NCI-H748 (cell line): Measurements from ENCODE around the gene BRSK2.

ENCODE experiments used
- DNase-seq: peaks from one replicate; lab custom pipeline; 2025; ENCODE audit not compliant: unreplicated experiment; lab: John Stamatoyannopoulos, UW

BRSK2 gene

GRCh38 chr11:1375161-1375954 lies 14.4 kb upstream of the BRSK2 start:
- DNase-seq: no peak

GRCh38 chr11:1375955-1376258 lies 13.8 kb upstream of the BRSK2 start:
- no peak for DNase-seq

DNA sequence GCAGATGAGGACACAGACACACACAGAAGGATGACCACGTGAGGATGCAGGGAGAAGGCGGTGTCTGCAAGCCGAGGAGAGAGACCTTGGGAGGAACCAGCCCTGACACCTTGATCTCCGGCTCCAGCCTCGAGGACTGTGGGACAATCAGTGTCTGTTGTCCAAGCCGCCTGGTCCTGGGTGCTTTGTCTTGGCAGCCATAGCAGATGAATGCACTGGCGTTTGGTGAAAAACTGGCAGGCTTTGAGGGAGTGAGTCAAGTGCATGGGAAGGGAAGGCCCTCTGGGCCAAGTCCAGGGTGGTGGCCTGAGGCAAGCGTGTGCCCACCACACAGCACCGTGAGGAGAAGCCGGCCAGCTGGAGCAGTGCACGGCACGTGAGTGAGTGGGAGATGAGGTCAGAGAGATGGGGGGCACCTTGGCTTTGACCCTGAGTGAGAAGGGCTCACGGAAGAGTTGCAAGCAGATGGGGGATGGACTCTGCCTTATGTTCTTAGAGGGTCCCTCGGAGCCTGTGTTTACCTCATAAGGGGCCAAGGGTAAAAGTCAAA lies 12.4 kb upstream of the BRSK2 start:
- no peak for DNase-seq

- no peak for DNase-seq
These were observed 7.8 kb upstream of the BRSK2 start for GRCh38 chr11:1381793-1382425.

- no peak for DNase-seq
These were observed 7.3 kb upstream of the BRSK2 start for GRCh38 chr11:1382429-1382828.

DNA sequence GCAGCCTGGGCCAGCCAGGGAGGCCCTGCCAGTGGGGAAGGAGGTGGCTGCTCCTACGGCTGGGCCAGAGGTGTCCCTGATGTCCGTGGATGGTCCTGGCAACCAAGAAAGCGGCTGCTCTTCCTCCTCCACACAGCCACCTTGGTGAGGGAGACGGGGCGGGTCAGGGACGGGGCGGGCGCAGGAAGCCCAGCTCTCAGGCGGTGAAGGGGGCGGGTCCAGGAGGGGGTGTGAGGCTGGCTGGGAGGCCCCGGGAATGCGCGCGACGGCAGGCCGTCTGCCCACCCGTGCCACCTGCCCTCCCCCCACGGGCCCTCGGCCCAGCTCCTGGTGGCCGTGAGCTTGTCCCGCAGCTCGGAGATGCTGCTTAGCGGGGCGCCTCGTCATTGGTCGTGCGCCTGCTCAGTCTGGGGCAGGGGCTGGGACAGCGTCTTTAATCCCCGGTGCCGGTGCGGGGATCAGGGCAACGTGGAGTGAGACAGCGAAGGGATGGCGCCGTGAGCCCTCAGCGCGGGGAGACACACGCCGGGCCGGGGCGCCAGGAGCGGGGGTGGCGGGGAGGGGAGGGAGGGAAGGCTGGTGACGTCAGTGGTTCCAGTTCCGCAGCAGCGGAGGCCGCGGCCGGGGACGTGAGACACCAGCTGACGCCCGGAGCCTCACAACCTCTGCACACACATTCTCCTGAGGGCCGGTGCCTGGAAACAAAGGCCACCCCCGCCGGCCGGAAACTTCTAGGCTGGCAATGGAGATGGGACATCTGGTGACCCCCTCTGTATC lies 6.7 kb upstream of the BRSK2 start:
- DNase-seq: peak; percentile 85

DNA sequence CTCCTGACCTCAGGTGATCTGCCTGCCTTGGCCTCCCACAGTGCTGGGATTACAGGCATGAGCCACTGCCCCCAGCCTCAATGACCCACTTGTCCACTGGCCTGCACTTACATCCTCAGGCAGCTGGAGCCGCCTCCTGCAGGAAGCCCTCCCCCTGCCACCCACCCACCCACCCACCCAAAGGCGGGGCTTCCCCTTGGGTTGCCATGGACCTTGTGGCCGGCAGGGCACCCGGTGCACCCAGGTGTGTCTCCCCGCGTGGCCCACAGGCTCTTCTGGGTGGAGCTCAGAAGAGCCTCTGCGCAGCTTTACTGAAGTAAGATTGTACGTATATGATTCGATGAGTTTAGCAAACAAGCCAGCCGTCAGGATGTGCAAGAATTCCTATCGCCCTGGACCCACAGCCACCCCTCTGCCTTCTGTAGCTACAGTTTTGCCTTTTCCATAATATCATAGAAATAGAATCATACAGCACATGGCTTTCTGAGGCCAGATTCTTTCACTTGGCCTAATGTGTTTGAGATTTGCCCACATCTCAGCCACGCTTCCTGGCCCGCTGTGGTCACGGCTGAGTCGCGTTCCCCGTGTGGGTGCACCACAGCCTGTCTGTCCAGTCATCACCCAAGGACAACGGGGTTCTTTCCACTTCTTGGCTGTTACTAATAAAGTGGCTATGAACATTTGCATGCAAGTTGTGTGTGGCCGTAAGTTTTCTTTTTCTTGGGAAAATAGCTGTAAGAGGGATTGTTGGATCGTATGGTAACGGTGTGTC lies 5.3 kb upstream of the BRSK2 start:
- DNase-seq: no peak

DNA sequence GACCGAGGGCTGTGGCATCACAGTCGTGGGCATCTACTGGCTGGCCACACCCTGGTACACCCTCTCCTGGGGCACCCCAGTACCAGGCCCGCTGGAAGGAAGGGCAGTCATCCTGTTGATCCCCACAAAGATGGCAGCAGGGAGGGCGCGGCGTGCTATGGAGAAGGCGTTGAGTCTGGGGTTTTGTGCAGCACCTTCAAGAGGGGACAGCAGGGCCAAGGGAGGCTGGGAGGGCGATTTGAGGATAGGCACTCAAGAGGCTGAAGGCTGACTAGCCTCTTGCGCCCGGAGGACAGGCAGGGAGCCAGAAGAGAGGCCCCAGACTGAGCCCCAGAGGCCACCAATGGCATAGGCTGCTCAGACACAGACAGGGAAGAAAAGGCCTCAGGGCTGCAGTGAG lies 2.2 kb upstream of the BRSK2 start:
- DNase-seq: no peak

DNA sequence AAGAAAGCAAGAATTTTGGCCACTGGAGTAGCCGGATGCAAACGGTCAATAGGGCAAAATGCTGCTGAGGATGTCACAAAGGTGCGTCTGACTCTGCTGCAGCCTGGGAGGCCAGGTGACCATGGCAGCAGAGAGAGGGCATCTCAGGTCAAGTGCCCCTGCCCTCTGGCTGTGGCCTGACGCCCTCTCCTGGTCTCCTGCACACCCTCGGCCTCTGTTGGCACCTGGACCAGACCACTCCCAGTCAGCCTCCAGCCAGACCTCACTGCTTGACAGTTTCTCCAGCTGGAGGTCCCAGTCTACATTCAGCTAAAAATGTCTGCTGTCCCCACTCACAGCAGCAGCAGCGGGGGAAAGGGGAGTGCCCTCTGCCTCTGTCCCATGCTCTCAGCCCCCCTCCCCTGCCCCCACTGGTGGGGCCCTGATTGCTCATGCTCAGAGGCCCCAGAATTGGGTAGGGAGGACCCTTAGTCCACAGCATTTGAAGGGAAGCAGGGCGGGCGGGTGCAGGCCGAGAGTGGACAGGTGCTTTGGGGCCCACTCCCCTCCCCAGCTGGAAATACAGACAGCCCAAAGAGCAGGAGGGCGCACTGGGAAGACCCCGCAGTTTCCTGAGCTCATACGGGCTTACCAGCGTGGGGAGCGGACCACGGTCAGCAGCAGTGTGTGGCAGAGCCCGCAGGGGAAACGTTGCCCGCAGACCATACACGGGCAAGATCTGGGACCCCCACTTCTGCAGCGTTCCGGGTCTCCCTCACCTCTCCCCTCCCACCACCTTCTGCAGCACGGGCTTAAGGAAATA lies 1.6 kb upstream of the BRSK2 start:
- peak; percentile 35 for DNase-seq

GRCh38 chr11:1388763-1389102 lies 1.0 kb upstream of the BRSK2 start:
- peak; percentile 49 for DNase-seq

DNA sequence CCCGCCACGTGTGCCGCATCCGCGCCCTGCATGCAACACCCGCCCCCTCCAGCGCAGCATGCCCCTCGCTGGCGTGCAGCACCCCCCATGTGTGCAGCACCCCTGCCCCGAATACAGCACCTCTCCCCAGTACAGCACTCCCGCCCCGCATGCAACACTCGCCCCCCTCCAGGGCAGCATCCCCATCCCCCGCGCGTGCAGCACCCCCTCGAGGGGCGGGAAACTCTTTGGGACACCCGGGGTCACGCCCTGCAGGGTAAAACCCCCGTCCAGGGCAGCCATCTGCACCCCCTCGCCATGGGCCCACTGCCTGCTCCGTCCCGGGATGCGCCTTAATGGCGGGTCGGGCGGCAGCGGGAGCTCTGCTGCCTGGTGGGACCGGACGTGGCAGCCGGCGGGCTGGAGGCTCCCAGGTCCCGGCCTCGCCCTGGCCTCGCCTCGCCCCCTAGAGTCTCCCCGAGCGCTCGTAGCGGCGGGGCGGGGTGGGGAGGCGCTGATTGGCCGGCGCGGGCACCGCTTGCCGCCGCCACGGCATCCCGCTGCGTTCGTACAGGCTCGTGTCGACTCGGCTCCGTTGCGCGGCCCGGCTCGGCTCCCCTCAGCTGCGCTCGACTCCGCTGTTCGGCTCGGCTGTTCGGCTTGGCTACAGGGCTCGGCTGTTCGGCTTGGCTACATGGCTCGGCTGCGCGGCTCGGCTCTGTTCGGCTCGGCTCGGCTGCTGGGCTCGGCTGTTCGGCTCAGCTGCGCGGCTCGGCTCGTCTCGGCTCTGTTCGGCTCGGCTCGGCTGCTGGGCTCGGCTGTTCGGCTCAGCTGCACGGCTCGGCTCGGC lies 417 bp upstream of the BRSK2 start:
- DNase-seq: peak; percentile 98

GRCh38 chr11:1390569-1391164 lies 933 bp downstream of the BRSK2 start:
- peak; percentile 51 for DNase-seq

DNA sequence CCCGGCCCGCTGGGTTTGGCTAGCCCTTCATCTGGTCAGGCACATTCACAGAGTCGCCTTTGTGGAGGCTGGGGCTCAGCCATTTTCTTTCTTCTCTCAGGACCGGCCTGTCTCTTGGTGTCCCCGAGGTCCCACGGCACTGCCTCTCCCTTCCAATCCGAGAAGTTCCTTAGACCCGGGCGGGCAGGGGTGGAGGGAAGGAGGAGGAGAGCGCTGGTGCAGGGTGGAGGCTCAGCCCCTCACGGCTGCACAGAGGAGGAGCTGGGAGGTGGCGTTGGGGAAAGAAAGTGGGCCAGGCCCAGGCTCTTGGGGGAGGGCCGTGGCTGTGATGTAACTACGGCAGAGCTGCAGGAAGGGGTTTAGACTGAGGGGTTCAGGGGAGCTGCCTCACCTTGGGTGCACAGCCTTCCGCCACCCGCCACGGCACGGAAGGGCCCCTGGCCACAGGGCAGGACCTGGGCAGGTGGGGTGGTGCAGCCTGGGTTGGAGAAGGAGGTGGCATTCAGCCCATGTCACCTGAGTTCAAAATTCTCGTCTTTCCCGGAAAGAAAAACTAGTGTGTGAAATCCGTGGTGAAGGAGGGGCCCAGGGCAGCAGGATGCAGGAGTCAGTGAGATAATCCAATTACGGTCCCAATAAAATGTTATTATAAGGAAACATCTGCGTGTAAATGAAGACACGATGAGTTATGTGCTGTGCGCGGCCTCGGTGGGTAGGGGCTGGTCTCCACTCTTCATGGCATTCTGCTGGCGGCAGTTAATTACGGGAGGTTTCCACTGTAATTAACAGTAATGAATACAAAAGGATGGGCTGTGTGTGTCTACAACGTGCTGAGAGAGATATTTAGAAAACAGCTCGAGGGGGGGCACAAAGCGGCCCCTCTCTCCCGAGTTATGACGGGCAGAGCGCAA lies 1.7 kb downstream of the BRSK2 start:
- peak; percentile 62 for DNase-seq

- DNase-seq: no peak
These were observed 2.4 kb downstream of the BRSK2 start for GRCh38 chr11:1392111-1392510.

GRCh38 chr11:1392561-1392960 lies 2.8 kb downstream of the BRSK2 start:
- no peak for DNase-seq

- DNase-seq: no peak
These were observed 3.4 kb downstream of the BRSK2 start for GRCh38 chr11:1393038-1393710.

DNA sequence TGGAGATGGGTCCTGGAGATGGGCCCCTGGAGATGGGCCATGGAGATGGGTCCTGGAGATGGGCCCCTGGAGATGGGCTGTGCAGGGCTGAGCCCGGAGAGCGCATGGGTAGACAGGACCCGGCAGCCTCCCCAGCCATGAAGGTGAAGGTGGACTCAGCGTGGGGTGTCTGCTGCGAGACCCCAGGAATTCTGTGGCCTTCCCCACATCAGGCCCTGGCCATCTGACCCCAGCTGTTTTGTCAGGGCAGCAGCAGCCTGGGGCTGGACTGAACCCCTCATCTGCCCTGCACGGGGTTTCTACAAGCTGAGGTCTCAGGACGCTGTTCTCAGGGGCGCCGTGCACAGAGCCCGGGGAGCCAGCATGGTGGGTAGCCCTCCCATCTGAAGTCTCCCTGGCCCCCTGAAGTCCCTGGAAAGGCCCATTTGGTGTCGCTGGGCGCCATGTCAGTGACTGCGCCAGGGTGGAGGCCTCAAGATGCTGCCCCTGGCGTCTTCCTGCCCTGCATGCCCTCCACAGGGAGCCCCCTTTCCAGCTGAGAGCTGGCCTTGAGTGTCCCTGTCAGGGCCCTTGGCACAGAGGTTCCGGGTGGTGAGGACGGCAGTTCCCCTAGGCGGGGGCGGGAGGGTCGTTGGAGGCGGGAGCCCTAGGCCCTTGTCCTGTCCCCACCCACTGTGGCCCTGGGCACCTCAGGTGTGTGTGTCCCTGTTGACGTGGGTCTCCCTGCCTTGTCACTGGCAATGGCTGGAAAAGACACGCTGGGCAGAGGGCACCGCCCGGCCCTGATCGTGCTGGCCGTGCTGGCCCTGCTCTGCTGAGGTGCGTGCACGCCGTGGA lies 5.4 kb downstream of the BRSK2 start:
- DNase-seq: no peak
